ENCODE results near the gene CCDC85B.
A peak's percentile ranks its signal among the peaks of the same experiment; 100 is the strongest.

The CCDC85B gene

DNA sequence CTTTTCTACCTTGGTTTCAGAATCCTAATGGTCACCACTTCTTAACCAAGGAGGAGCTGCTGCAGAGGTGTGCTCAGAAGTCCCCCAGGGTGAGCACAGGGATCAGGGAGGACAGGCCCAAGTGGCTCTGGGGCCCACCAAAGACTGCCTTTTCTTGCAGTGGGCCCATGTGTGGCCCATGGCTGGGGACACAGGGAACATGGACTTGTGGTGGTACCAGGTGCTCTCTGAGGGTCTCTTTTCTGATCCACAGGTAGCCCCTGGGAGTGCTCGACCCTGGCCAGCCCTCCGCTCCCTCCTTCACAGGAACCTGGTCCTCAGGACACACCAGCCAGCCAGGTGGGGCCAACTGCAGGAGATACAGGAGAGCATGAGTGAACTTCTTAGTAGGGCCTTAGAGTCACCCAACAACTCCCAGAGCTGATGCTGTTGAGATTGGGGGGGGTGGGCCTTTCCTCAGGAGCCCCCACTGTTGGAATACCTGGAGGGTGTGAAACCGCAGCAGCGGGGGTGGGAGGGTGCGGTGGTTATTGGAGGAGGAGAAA, 28.2 kb upstream of the CCDC85B start:
- Histone ChIP-seq H4K20me1 (peaks cover 66% of the 10 kb centered on the region), H3K4me2 (peak overlapping the region; percentile 89), H3K4me3 (peak overlapping the region; percentile 91; the same call in 1 of the 2 replicates), H3K9ac (0 out of 2 replicates have a peak overlapping the region, but pooled peaks have one; percentile 96), H3K27ac (no peak overlapping the region), H3K36me3 (peaks cover 58% of the 10 kb centered on the region), H3K9me3 (no peaks in the 10 kb centered on the region), H3K27me3 (no peaks in the 10 kb centered on the region), H3K4me1 (peaks cover 26% of the 10 kb centered on the region)
- TF ChIP-seq Cebpa-rat (IDR thresholded peaks at IDR 0.05): no peak

DNA sequence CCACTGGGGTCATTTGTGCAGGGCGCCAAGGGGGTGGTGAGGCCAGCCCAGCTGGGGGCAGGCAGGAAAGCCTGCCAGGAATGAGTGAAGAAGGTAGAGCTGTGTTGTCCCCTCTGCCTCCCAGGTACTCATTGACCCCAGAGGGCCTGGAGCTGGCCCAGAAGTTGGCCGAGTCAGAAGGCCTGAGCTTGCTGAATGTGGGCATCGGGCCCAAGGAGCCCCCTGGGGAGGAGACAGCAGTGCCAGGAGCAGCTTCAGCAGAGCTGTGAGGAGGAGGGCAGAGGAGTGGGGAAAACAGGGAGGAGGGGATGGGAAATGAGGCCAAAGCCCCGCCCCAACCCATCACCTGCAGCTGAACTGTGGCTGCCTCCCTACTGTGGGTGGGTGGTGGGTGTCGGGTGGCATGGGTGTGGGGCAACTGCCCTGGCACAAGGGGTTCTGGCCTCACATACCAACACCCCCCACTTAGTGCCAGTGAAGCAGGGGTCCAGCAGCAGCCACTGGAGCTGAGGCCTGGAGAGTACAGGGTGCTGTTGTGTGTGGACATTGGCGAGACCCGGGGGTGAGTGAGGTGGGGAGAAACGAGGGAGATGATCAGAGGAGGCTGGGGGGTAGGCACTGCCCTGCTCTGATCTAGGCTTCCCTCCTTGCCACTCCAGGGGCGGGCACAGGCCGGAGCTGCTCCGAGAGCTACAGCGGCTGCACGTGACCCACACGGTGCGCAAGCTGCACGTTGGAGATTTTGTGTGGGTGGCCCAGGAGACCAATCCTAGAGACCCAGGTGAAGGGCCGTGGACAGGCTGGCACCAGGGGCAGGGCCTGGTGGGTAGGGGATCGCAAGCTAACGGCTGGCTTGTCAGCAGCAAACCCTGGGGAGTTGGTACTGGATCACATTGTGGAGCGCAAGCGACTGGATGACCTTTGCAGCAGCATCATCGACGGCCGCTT, 27.3 kb upstream of the CCDC85B start:
- Histone ChIP-seq H3K9me3 (no peaks in the 10 kb centered on the region), H3K27me3 (0 out of 2 replicates have a peak, but pooled peaks cover under 1% of the 10 kb centered on the region), H3K36me3 (peaks cover 66% of the 10 kb centered on the region), H3K4me2 (no peak overlapping the region), H3K4me1 (peaks cover 26% of the 10 kb centered on the region), H3K9ac (0 out of 2 replicates have a peak overlapping the region, but pooled peaks have one; percentile 22), H3K4me3 (no peak overlapping the region), H4K20me1 (peaks cover 66% of the 10 kb centered on the region), H3K27ac (no peak overlapping the region)
- TF ChIP-seq Cebpa-rat (IDR thresholded peaks at IDR 0.05): no peak

DNA sequence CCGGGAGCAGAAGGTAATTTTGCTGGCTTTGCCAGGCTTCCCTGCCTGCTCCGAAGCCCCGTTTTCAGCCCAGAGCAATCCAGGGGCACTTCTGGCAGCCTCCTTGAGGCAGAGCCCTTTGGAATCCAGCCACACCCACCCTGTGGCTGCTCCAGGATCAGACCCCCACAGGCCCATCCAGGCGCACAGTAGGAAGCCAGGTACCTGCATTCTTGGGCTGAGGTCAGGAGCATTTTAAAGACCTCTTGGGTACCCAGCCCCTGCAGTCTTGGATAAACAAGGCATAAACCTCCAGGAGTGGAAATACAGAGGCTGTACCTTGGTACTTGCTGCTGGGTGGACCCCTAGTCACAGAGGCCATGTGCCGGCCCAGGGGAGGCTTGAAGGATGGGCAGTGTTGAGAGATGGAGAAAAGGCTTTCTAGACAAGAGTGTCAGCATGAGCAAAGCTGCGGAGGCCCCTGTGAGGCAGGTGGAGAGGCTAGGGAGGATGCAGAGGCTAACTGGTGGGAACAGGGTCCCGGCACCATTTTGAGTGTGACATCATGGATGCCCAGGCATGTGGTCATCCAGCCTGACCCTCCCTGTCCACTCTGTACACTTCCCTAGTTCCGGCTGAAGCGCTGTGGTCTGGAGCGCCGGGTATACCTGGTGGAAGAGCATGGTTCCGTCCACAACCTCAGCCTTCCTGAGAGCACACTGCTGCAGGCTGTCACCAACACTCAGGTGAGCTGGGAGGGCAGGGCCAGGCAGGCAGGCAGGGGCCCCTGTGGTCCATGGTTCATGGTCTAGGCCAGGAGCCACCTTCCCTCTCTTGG, 26.4 kb upstream of the CCDC85B start:
- Histone ChIP-seq H3K27me3 (peaks cover 8% of the 10 kb centered on the region; the same call in 1 of the 2 replicates), H3K9ac (no peak overlapping the region), H3K36me3 (peaks cover 70% of the 10 kb centered on the region), H3K4me3 (no peak overlapping the region), H4K20me1 (peaks cover 75% of the 10 kb centered on the region), H3K27ac (no peak overlapping the region), H3K9me3 (no peaks in the 10 kb centered on the region), H3K4me1 (peaks cover 20% of the 10 kb centered on the region), H3K4me2 (no peak overlapping the region)
- TF ChIP-seq Cebpa-rat (IDR thresholded peaks at IDR 0.05): no peak

DNA sequence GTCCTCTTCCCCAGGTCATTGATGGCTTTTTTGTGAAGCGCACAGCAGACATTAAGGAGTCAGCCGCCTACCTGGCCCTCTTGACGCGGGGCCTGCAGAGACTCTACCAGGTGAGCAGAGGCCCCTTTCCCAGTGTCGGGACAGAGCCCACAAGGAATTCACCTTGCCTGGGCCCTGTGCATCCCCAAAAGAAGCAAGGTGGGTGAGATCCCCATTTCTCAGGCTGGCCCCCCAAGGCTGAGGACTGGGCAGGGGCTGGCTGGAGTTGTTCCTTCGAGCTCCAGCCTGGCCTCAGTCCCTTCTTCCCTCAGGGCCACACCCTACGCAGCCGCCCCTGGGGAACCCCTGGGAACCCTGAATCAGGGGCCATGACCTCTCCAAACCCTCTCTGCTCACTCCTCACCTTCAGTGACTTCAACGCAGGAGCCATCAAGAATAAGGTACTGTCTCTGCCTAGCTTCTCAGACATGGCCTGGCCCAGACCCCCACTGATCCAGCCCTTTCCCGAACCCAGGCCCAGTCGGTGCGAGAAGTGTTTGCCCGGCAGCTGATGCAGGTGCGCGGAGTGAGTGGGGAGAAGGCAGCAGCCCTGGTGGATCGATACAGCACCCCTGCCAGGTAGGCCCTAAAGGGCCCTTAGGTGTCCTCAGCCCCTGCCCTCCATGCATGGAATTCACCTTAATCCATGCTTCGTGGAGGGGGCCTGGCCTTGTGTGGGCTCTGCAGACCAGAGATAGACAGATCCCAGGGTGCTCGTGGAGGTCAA, 25.6 kb upstream of the CCDC85B start:
- Histone ChIP-seq H3K4me2 (no peak overlapping the region), H3K27ac (no peak overlapping the region), H3K9me3 (no peaks in the 10 kb centered on the region), H3K9ac (no peak overlapping the region), H3K4me1 (peaks cover 24% of the 10 kb centered on the region), H4K20me1 (peaks cover 82% of the 10 kb centered on the region), H3K4me3 (no peak overlapping the region), H3K36me3 (peaks cover 70% of the 10 kb centered on the region), H3K27me3 (peaks cover 16% of the 10 kb centered on the region)
- no peak for TF ChIP-seq Cebpa-rat (IDR thresholded peaks at IDR 0.05)

DNA sequence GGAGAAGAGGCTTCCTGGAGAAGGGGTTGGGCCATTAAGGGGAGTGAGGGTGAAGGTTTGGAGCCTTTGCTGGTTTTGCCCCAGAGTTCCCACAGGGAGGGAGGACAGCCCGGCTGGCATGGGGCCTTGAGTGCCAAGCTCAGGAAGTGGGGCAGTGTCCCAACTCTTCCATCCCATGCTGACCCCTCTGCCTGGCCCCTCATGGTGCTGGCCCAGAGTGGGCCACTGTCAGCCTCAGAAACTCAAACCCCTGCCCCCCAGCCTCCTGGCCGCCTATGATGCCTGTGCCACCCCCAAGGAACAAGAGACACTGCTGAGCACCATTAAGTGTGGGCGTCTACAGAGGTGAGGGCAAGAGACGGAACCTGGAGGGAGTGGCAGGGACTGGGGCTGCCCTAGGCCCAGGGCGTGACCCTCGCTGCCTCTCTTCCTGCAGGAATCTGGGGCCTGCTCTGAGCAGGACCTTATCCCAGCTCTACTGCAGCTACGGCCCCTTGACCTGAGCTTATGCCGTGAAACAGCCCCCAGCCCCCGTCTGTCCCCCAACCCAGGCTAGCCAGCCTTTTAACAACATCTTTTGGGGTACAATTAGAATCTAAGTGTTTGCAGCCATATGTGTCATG, 24.8 kb upstream of the CCDC85B start:
- peaks cover 30% of the 10 kb centered on the region for H3K4me1 ChIP-seq
- H4K20me1 ChIP-seq: peaks cover 90% of the 10 kb centered on the region
- no peak overlapping the region for H3K27ac ChIP-seq
- H3K27me3 ChIP-seq: peaks cover 18% of the 10 kb centered on the region
- H3K9ac ChIP-seq: no peak overlapping the region
- no peaks in the 10 kb centered on the region for H3K9me3 ChIP-seq
- peaks cover 70% of the 10 kb centered on the region for H3K36me3 ChIP-seq
- TF ChIP-seq Cebpa-rat (IDR thresholded peaks at IDR 0.05): no peak
- H3K4me2 ChIP-seq: no peak overlapping the region
- H3K4me3 ChIP-seq: no peak overlapping the region

DNA sequence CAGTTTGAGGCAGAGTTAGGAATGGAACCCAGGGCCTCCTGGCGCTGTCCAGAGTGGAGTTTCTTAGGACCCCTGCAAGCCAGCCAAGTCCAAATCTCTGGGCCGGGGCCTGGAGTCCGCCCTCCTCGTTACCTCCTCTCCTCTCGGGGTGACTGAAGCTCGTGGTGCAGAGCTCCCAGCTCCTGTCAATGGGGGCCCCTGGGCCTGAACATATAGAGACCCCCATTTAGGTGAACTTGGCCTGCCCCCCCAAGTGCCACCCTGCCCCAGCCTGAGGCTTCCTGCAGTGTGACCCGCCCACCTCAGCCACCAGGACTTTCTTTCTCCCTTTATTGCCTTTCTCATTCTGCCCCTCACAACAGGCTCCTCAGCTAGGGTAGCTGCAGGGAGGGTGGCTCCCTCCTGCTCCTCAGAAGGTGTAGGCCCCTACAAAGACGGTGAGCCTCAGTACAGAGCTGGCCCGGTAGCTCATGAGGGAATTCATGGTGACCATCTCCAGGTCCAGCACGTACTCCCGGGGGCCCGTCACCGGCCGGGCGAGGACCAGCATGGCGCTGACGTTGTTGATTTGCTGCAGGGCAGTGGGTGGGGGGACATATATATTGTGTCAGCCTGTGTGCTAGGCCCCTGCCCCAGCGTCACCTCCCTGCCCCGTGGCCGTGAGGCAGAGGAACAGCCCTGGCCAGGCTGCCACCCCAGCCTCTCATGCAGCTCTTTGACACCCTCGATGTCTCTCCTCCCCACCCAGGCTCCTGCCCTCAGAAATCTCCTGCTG, 23.8 kb upstream of the CCDC85B start:
- H4K20me1 ChIP-seq: peaks cover 93% of the 10 kb centered on the region
- H3K9me3 ChIP-seq: no peaks in the 10 kb centered on the region
- H3K9ac ChIP-seq: no peak overlapping the region
- H3K27me3 ChIP-seq: peaks cover 20% of the 10 kb centered on the region
- no peak overlapping the region for H3K4me3 ChIP-seq
- H3K36me3 ChIP-seq: peaks cover 68% of the 10 kb centered on the region
- TF ChIP-seq Cebpa-rat (IDR thresholded peaks at IDR 0.05): no peak
- H3K27ac ChIP-seq: no peak overlapping the region
- peaks cover 33% of the 10 kb centered on the region for H3K4me1 ChIP-seq
- H3K4me2 ChIP-seq: no peak overlapping the region

DNA sequence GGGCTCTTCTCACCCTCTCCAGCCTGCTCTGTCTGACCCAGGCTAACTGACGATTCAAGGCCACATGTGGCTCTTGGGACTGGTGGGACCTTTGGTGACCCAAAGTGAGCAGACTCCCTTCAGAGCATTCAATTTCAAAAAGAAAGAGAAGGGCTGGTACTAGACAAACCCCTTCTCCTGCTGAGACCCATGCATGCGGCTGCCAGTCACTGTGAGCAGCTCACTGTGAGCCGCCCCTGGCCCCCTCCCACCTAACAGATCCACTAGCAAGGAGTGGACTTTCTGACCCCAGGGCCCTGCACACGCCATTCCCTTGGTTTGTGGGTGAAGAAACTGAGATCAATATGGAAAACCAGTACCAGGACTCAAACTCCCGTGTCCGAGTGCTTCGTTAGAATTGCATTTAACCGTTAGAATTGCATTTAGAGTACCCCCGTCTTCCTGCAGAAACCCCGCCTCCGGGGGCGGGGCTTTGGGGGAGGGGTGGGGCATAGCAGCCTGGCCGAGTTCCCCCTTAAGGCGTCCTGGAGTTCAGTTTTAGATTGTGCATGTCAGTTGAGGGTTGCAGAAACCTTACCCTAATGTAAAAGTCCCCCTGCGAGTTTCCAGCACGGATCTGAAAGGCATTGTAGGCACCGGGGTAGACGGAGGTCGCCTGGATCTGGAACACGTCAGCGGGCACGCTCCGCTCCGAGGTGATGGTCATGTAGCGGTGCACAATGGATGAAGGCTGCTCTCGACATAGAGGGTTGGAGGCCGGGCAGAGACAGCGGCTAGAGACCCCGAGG, 23.0 kb upstream of the CCDC85B start:
- Histone ChIP-seq H3K36me3 (peaks cover 60% of the 10 kb centered on the region), H3K9me3 (no peaks in the 10 kb centered on the region), H3K9ac (no peak overlapping the region), H3K4me2 (no peak overlapping the region), H3K4me1 (peaks cover 32% of the 10 kb centered on the region), H3K4me3 (no peak overlapping the region), H4K20me1 (peaks cover 89% of the 10 kb centered on the region), H3K27me3 (peaks cover 27% of the 10 kb centered on the region), H3K27ac (no peak overlapping the region)
- TF ChIP-seq Cebpa-rat (IDR thresholded peaks at IDR 0.05): no peak

Measured in BLaER1 (cell line).